ENCODE results near the gene STX11.
A peak's percentile ranks its signal among the peaks of the same experiment; 100 is the strongest.
"Not testable (repeated sequence)": the region's sequence is repeated elsewhere in the genome, so short reads cannot be mapped to it uniquely, and the experiment has no call there.

Gene STX11

DNA sequence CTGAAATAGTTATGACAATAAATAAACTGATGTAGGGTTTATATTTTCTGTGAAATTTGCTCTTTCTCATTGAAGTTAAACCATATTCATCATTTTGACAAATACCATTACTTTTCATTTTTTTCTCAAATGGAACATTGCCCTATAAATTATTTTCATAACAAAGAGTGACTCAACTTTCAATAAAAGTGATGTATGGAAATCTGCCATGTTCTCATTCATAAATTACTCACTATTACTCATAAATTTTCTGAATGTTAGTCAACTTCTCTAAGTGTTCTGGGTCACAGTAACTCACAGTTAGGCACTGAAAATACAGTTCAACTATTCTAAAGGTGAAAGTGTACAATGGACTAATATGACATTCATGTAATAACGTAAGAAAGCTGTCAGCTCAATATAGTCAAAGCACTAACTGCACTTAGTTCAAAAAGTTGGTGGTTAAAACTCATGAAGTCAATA lies 19.0 kb upstream of the STX11 start:
- H3K27me3 Mint-ChIP-seq = no peaks in the 10 kb centered on the region
- no peaks in the 10 kb centered on the region for H3K36me3 Mint-ChIP-seq (ENCODE audit: low read depth)
- H3K4me1 Mint-ChIP-seq (ENCODE audit: low read depth) = peaks cover 22% of the 10 kb centered on the region
- H3K9me3 Mint-ChIP-seq = no peaks in the 10 kb centered on the region
- H3K27ac Mint-ChIP-seq = no peak overlapping the region
- intact Hi-C loops (cut with micrococcal nuclease) = no loop called here
- H3K4me3 Mint-ChIP-seq = no peak overlapping the region

DNA sequence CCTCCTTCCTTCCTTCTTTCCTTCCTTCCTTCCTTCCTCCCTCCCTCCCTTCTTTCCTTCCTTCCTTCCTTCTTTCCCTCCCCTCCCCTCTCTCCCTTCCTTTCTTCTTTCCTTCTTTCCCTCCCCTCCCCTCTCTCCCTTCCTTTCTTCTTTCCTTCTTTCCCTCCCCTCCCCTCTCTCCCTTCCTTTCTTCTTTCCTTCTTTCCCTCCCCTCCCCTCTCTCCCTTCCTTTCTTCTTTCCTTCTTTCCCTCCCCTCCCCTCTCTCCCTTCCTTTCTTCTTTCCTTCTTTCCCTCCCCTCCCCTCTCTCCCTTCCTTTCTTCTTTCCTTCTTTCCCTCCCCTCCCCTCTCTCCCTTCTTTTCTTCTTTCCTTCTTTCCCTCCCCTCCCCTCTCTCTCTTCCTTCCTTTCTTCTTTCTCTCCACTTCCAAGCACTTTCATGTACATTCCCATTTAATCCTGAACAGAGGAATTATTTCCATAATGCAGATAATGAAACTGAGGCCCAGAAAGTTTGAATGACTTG lies 18.1 kb upstream of the STX11 start:
- H3K4me3 Mint-ChIP-seq; intact Hi-C loops (cut with micrococcal nuclease); H3K36me3 Mint-ChIP-seq (ENCODE audit: low read depth); H3K27me3 Mint-ChIP-seq; H3K27ac Mint-ChIP-seq; H3K9me3 Mint-ChIP-seq: not testable (repeated sequence)
- peaks cover 22% of the 10 kb centered on the region for H3K4me1 Mint-ChIP-seq (ENCODE audit: low read depth)

DNA sequence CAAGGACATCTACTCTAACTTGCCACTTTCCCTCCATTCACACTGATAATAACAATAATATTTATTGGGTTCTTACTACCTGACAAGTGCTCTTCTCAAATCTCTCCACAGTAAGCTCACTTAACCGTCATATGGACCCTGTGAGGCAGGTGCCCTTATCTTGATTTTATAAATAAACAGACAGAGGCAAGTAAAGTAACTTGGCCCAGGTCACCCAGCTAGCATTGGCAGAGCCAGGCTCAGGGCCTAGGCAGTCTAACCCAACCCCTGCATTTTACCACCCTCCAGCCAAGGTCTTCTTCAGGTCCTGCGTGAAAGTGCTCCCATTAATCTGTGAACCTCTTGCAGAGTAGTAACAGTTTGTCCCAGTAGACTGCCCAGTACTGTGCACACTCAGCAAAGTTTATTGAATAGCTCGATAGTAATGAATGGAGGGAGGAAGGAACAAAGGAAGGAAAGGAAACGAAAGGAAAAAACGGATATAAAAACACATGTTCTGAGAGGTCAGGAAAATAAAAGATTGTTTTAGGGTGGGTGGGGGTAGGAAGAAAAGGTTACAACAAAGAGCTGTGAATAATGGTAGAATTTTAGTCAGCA lies 17.0 kb upstream of the STX11 start:
- Mint-ChIP-seq H3K27me3 (no peaks in the 10 kb centered on the region), H3K4me3 (no peak overlapping the region), H3K36me3 (ENCODE audit: low read depth) (no peaks in the 10 kb centered on the region), H3K27ac (no peak overlapping the region), H3K9me3 (no peaks in the 10 kb centered on the region), H3K4me1 (ENCODE audit: low read depth) (peaks cover 22% of the 10 kb centered on the region)
- intact Hi-C loops (cut with micrococcal nuclease) = no loop called here

DNA sequence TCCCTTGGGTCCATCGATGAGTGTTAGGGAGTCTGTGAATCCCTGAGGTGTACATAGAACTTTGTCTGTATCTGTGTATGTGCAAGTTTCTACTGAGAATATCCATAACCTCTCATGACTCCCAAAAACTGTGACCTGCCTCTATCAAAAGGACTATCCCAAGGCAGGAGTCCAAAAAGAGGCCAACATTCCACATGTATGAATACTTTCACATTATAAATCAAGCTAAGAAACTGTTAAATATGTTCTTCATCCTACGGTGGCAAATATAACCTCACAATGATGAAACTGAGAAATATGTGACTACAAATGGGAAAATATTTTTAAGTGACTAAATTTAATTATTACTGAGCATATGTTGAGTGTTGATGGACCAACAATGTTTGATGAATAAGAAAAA lies 16.1 kb upstream of the STX11 start:
- Mint-ChIP-seq H3K27me3 (no peaks in the 10 kb centered on the region), H3K27ac (no peak overlapping the region), H3K4me1 (ENCODE audit: low read depth) (peaks cover 18% of the 10 kb centered on the region), H3K4me3 (no peak overlapping the region), H3K36me3 (ENCODE audit: low read depth) (no peaks in the 10 kb centered on the region), H3K9me3 (no peaks in the 10 kb centered on the region)
- intact Hi-C loops (cut with micrococcal nuclease) = no loop called here

DNA sequence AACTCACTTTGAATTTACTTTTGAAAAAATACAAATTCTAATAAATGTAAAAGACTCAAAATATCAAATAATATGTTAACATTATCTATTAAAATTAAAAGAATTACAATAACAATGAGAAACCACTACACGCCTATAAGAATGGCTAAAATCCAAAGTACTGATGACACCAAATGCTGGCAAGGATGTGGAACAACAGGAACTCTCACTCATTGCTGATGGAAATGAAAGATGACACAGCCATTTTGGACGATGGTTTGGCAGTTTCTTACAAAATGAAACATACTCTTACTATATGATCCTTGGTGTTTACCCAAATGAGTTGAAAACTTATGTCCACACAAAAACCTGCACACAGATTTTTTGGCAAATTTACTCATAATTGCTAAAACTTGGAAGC lies 15.6 kb upstream of the STX11 start:
- Mint-ChIP-seq H3K27me3 (no peaks in the 10 kb centered on the region), H3K4me3 (no peak overlapping the region), H3K9me3 (no peaks in the 10 kb centered on the region), H3K4me1 (ENCODE audit: low read depth) (peaks cover 13% of the 10 kb centered on the region), H3K36me3 (ENCODE audit: low read depth) (no peaks in the 10 kb centered on the region), H3K27ac (no peak overlapping the region)
- intact Hi-C loops (cut with micrococcal nuclease) = no loop called here

DNA sequence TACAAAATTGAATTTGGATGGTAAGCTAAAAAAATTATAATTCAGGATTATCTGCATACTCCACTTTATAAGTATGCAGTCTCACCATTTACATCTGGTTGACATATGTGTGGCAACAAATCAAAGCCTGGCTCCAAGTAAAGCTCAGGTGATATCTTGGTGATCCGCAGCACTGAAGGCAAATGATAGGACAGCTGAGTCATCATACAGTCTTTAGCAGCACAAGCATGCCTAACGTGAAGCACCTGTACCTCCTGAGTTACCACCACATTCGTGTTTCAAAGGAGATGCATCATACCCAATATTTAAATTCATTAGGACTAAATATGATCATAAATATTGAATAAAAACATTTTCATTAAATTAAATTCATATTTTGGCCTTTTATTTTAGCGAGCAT lies 11.8 kb upstream of the STX11 start:
- no peaks in the 10 kb centered on the region for H3K9me3 Mint-ChIP-seq
- H3K27me3 Mint-ChIP-seq = no peaks in the 10 kb centered on the region
- H3K27ac Mint-ChIP-seq = no peak overlapping the region
- H3K36me3 Mint-ChIP-seq (ENCODE audit: low read depth) = no peaks in the 10 kb centered on the region
- H3K4me3 Mint-ChIP-seq = no peak overlapping the region
- H3K4me1 Mint-ChIP-seq (ENCODE audit: low read depth) = peaks cover 9% of the 10 kb centered on the region
- intact Hi-C loops (cut with micrococcal nuclease) = no loop called here

DNA sequence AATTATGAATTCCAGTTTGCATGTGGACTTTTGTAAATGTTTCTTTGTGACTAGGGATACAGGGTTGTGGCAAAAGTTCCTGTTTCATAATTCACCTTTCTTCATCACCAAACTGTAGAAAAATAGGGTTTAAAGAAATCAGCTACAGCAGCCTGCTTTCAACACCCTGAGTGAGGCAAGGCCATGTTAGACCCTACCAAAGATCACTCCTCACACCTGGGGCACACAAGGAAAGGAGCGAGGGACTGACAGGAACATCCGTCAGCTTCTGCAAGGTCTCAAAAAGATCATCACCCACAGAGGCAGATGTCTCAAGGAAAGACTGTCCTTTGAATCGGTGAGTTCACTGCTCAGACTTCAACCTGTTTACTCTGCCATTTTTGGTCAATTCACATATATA lies 10.5 kb upstream of the STX11 start:
- Mint-ChIP-seq H3K27ac (no peak overlapping the region), H3K27me3 (no peaks in the 10 kb centered on the region), H3K4me3 (no peak overlapping the region), H3K9me3 (no peaks in the 10 kb centered on the region), H3K4me1 (ENCODE audit: low read depth) (peaks cover 9% of the 10 kb centered on the region), H3K36me3 (ENCODE audit: low read depth) (no peaks in the 10 kb centered on the region)
- intact Hi-C loops (cut with micrococcal nuclease) = loop anchor here (5.0 kb wide), 1 partner anchor 33 kb away; no protein-coding TSS in a partner anchor

DNA sequence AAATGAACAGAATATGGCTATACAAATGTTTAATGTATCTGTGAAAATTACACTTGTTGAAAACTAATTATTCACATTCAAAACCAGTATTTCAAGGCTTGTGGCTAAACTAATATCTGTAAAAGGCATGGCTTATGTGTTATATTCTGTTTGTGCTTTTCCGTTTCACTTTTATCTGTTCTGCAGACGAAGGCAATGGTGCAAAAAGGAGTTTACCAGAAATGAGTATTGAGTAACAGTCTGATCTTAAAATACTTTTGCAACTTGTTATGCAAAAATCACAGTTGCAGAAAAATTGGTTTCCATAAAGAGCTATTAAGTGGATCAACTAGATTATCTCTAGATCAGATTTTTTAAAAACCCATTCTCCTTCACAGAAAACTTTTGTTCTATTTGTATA lies 9.4 kb upstream of the STX11 start:
- Mint-ChIP-seq H3K36me3 (ENCODE audit: low read depth) (no peaks in the 10 kb centered on the region), H3K27ac (no peak overlapping the region), H3K9me3 (no peaks in the 10 kb centered on the region), H3K27me3 (no peaks in the 10 kb centered on the region), H3K4me1 (ENCODE audit: low read depth) (peaks cover 9% of the 10 kb centered on the region), H3K4me3 (no peak overlapping the region)
- intact Hi-C loops (cut with micrococcal nuclease) = loop anchor here (5.0 kb wide), 1 partner anchor 34 kb away; no protein-coding TSS in a partner anchor

DNA sequence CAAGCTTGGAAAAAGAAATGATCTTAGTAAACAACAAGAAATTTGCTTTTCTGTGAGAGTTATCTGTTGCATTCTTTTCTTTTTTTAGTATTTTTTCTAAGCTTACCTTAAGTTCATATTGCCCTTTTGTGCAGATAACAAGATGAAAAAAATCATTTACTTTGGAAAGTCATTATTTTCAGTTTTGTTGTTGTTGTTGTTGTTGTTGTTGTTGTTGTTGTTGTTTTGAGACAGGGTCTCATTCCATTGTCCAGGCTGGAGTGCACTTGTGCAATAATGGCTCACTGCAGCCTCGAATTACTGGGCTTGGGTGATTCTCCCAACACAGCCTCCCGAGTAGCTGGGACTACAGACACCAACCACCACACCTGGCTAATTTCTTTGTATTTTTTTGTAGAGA lies 8.8 kb upstream of the STX11 start:
- no peak overlapping the region for H3K4me3 Mint-ChIP-seq
- intact Hi-C loops (cut with micrococcal nuclease) = loop anchor here (5.0 kb wide), 1 partner anchor 34 kb away; no protein-coding TSS in a partner anchor
- peaks cover 9% of the 10 kb centered on the region for H3K4me1 Mint-ChIP-seq (ENCODE audit: low read depth)
- H3K27me3 Mint-ChIP-seq = no peaks in the 10 kb centered on the region
- no peaks in the 10 kb centered on the region for H3K36me3 Mint-ChIP-seq (ENCODE audit: low read depth)
- no peaks in the 10 kb centered on the region for H3K9me3 Mint-ChIP-seq
- H3K27ac Mint-ChIP-seq = no peak overlapping the region

DNA sequence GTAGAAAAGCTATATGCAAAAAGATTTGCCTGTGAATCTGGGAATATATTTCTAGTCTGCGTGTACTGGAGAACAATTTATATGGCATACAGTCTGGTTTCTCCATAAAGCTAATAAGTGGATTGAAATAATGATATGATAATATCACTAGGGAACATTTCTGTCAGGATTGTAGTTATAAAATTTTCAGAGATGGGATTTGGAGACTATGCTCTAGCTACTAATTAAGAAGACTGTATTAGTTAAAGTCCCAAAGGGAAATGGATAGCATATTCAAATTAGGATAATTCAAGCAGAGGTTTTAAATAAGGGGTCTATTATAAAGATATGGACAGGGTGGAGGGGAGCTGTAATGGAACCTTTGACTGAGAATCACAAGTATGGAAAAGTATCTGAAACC lies 7.2 kb upstream of the STX11 start:
- H3K4me1 Mint-ChIP-seq (ENCODE audit: low read depth) = peaks cover 9% of the 10 kb centered on the region
- H3K4me3 Mint-ChIP-seq = no peak overlapping the region
- H3K27me3 Mint-ChIP-seq = no peaks in the 10 kb centered on the region
- no peak overlapping the region for H3K27ac Mint-ChIP-seq
- H3K36me3 Mint-ChIP-seq (ENCODE audit: low read depth) = no peaks in the 10 kb centered on the region
- no peaks in the 10 kb centered on the region for H3K9me3 Mint-ChIP-seq
- intact Hi-C loops (cut with micrococcal nuclease) = loop anchor here (5.0 kb wide), 1 partner anchor 36 kb away; no protein-coding TSS in a partner anchor

DNA sequence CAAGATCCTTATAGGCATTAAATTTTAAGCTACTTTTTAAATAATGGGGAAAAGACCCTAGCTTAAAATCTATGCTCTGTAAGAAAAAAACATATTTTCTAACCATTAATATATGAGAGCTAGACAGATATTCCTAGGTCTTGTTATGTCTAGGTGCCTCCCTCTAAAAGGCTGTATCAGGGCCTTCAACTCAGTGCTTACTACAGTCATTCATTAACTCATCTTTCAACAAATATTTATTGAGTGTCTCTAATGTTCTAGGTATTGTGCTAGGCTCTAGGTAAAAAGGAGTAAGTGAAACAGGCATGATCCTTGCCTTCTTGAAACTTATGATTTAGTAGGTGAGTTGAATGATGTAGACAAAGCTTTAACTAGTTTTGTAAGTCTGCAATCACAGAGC lies 6.4 kb upstream of the STX11 start:
- intact Hi-C loops (cut with micrococcal nuclease) = loop anchor here (5.0 kb wide), 1 partner anchor 37 kb away; no protein-coding TSS in a partner anchor
- H3K27me3 Mint-ChIP-seq = no peaks in the 10 kb centered on the region
- H3K27ac Mint-ChIP-seq = no peak overlapping the region
- peaks cover 9% of the 10 kb centered on the region for H3K4me1 Mint-ChIP-seq (ENCODE audit: low read depth)
- no peak overlapping the region for H3K4me3 Mint-ChIP-seq
- H3K9me3 Mint-ChIP-seq = no peaks in the 10 kb centered on the region
- no peaks in the 10 kb centered on the region for H3K36me3 Mint-ChIP-seq (ENCODE audit: low read depth)

DNA sequence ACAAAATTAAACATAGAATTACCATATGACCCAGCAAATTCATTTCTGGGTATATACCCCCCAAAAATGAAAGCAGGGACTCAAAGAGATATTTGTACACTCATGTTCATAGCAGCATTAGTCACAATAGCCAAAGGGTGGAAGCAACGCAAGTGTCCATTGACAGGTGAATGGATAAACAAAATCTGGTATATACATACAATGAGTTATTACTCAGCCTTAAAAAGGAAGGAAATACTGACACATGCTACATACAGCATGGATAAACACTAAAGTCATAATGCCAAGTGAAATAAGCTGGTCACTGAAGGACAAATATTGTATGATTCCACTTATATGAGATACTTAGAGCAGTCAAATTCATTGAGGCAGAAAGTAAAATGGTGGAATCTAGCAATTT lies 5.3 kb upstream of the STX11 start:
- Mint-ChIP-seq H3K27me3 (no peaks in the 10 kb centered on the region), H3K36me3 (ENCODE audit: low read depth) (peaks cover 5% of the 10 kb centered on the region), H3K9me3 (no peaks in the 10 kb centered on the region), H3K4me3 (no peak overlapping the region), H3K4me1 (ENCODE audit: low read depth) (peaks cover 16% of the 10 kb centered on the region), H3K27ac (no peak overlapping the region)
- intact Hi-C loops (cut with micrococcal nuclease) = loop anchor here (5.0 kb wide), 1 partner anchor 38 kb away; no protein-coding TSS in a partner anchor

DNA sequence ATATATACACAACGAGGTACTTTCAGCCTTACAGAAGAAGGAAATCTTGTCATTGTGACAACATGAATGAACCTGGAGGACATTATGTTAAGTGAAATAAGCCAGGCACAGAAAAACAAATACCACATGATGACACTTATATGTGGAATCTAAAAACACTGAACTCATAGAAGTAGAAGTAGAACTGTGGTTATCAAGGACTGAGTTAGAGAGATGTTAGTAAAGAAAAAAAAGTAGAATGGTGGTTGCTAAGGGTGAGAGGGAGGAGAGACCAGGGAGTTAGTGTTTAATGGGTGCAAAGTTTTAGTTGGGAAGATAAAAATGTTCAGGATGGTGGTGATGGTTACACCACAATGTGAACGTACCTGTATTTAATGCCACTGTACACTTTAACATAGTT lies 4.8 kb upstream of the STX11 start:
- Mint-ChIP-seq H3K27me3 (no peaks in the 10 kb centered on the region), H3K36me3 (ENCODE audit: low read depth) (peaks cover 5% of the 10 kb centered on the region), H3K27ac (no peak overlapping the region), H3K9me3 (no peaks in the 10 kb centered on the region), H3K4me3 (no peak overlapping the region), H3K4me1 (ENCODE audit: low read depth) (peaks cover 14% of the 10 kb centered on the region)
- intact Hi-C loops (cut with micrococcal nuclease) = no loop called here

DNA sequence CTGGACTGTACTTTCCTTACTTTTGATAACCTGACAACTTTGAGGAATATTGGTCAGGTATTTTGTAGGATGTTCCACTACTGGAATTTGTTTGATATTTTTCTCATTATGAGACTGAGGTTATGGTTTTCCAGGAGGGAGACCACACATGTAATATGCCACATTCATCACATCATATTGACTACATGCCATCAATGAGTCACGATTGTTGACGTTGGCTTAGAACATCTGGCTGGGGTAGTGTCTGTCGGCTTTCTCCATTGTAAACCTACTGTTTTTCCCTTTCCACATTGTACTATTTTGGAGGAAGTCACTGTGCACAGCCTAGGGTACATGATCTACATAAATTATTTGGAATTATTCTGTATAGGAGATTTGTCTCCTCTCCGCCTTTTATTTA lies 1.4 kb upstream of the STX11 start:
- Mint-ChIP-seq H3K4me1 (ENCODE audit: low read depth) (peaks cover 32% of the 10 kb centered on the region), H3K27me3 (no peaks in the 10 kb centered on the region), H3K27ac (peak overlapping the region; percentile 35), H3K36me3 (ENCODE audit: low read depth) (peaks cover 5% of the 10 kb centered on the region), H3K4me3 (no peak overlapping the region), H3K9me3 (no peaks in the 10 kb centered on the region)
- intact Hi-C loops (cut with micrococcal nuclease) = no loop called here

DNA sequence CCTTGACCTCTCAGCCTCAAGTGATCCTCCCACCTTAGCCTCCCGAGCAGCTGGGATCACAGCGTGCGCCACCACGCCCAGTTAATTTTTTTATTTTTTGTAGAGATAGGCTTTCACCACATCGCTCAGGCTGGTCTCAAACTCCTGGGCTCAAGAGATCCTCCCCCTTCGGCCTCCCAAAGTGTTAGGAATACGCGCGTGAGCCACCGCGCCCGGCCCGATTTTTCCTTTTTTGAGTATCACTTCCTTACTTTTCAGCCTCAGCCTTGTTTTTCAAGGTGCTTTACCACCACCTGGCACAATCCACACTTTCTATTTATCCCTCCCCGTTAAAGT lies 791 bp upstream of the STX11 start:
- H3K4me1 Mint-ChIP-seq (ENCODE audit: low read depth) = peaks cover 37% of the 10 kb centered on the region
- intact Hi-C loops (cut with micrococcal nuclease) = no loop called here
- peaks cover 9% of the 10 kb centered on the region for H3K36me3 Mint-ChIP-seq (ENCODE audit: low read depth)
- peak overlapping the region; percentile 91 for H3K27ac Mint-ChIP-seq
- H3K9me3 Mint-ChIP-seq = no peaks in the 10 kb centered on the region
- no peaks in the 10 kb centered on the region for H3K27me3 Mint-ChIP-seq
- peak overlapping the region; percentile 80 for H3K4me3 Mint-ChIP-seq

Measured in dendritic cell treated with granulocyte-macrophage colony-stimulating factor and Interleukin-4, amounts not matched to agents 40 ng/mL and 50 ng/mL, for 4 days (primary cell).